ENCODE results near the gene SAFB2. TPM values are rescaled to one million over a fixed set of nuclear protein-coding genes. Genes with fewer than 3 reads are reported as not detected.

SAFB2 gene
- 10 to 100 TPM; 79.5 to 84.1 TPM for total RNA-seq

GRCh38 chr19:5622465-5623396 lies at the start of gene SAFB2, which contains the start of gene SAFB:
Gene SAFB2, minus strand, starts transcription at chr19:5622776. Its CDS starts 61 bp downstream, at chr19:5622715.
Gene SAFB, plus strand, starts transcription at chr19:5623083. Its CDS starts 123 bp downstream, at chr19:5623206.
- Mint-ChIP-seq H3K4me3 (peak within 1 kb of the TSS; percentile 100), H3K27me3 (peaks cover 6% of the 10 kb centered on the region), H3K36me3 (peaks cover 69% of the 10 kb centered on the region), H3K9me3 (no peaks in the 10 kb centered on the region), H3K4me1 (peaks cover 56% of the 10 kb centered on the region), H3K27ac (peak within 1 kb of the TSS; percentile 100)
- DNase-seq: peak; percentile 100

DNA sequence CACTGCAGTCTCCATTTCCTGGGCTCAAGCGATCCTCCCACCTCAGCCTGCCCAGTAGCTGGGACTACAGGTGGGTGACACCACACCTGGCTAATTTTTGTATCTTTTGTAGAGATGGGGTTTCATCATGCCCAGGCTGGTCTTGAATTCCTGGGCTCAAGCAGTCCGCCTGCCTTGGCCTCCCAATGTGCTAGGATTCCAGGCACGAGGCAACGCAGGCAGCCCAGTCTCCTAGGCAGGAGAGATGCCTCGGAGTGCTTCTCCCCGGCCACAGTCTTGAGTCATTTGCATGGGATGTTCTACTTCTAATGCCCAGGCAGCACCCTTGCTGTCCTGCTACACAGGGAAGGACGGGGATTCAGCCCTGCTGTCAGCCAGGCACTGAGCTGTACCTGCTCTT lies 49.0 kb upstream of the SAFB2 start:
- H3K4me1 Mint-ChIP-seq: no peaks in the 10 kb centered on the region
- no peaks in the 10 kb centered on the region for H3K27me3 Mint-ChIP-seq
- DNase-seq: no peak
- H3K9me3 Mint-ChIP-seq: no peaks in the 10 kb centered on the region
- peaks cover 21% of the 10 kb centered on the region for H3K36me3 Mint-ChIP-seq
- H3K27ac Mint-ChIP-seq: no peak overlapping the region
- H3K4me3 Mint-ChIP-seq: no peak overlapping the region

GRCh38 chr19:5669212-5669611 lies 46.6 kb upstream of the SAFB2 start:
- Mint-ChIP-seq H3K4me3 (no peak overlapping the region), H3K9me3 (no peaks in the 10 kb centered on the region), H3K36me3 (peaks cover 29% of the 10 kb centered on the region), H3K27ac (no peak overlapping the region), H3K27me3 (no peaks in the 10 kb centered on the region), H3K4me1 (peaks cover 12% of the 10 kb centered on the region)
- DNase-seq: no peak

- DNase-seq: no peak
- H3K27ac Mint-ChIP-seq: peak overlapping the region; percentile 36
- peaks cover 12% of the 10 kb centered on the region for H3K4me1 Mint-ChIP-seq
- H3K27me3 Mint-ChIP-seq: no peaks in the 10 kb centered on the region
- peaks cover 29% of the 10 kb centered on the region for H3K36me3 Mint-ChIP-seq
- H3K9me3 Mint-ChIP-seq: no peaks in the 10 kb centered on the region
- no peak overlapping the region for H3K4me3 Mint-ChIP-seq
These were observed 45.2 kb upstream of the SAFB2 start for GRCh38 chr19:5667751-5668271.

GRCh38 chr19:5666921-5667610 lies 44.5 kb upstream of the SAFB2 start:
- Mint-ChIP-seq H3K4me3 (no peak overlapping the region), H3K4me1 (peaks cover 12% of the 10 kb centered on the region), H3K27ac (peak overlapping the region; percentile 83), H3K9me3 (no peaks in the 10 kb centered on the region), H3K27me3 (no peaks in the 10 kb centered on the region), H3K36me3 (peaks cover 27% of the 10 kb centered on the region)
- no peak for DNase-seq

DNA sequence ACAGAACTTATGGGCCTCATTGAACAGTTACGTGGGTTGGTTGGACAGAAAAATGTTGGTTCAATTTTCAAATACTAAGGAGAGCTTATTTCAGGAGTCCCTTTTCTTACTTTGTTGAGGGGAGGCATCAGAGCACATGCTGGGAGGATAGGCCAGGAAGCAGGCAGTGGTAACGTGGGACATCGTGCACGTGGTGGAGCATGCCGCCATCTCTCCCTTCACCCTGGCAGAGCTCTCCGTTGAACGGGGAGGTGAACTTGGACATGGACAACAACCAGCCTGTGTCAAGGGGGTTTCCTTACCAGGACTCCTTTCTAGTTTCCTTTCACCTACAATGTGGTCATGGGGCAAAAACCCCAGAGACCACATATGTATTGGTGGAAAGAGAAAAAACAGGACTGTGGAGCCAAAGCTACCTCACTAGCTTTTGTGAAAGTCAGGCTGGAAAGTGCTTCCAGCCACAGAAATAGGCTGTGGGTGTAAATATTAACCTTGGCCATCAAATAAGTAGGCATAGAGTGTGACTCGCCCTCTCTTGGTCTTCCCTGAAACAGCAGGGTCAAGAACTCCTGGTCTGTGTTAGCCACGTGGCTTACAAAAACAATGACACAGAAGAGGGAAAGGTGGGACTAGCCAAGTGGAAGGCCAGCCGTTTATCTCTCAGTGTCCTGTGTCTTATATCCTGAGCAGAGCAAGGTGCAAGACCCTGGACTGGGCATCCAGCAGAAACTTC lies 43.4 kb upstream of the SAFB2 start:
- H3K4me1 Mint-ChIP-seq: peaks cover 12% of the 10 kb centered on the region
- H3K27me3 Mint-ChIP-seq: no peaks in the 10 kb centered on the region
- H3K27ac Mint-ChIP-seq: peak overlapping the region; percentile 83
- no peaks in the 10 kb centered on the region for H3K9me3 Mint-ChIP-seq
- DNase-seq: peak; percentile 34
- H3K4me3 Mint-ChIP-seq: no peak overlapping the region
- peaks cover 29% of the 10 kb centered on the region for H3K36me3 Mint-ChIP-seq

- Mint-ChIP-seq H3K36me3 (peaks cover 33% of the 10 kb centered on the region), H3K4me1 (peaks cover 12% of the 10 kb centered on the region), H3K27ac (peak overlapping the region; percentile 77), H3K4me3 (no peak overlapping the region), H3K9me3 (no peaks in the 10 kb centered on the region), H3K27me3 (no peaks in the 10 kb centered on the region)
- no peak for DNase-seq
These were observed 41.9 kb upstream of the SAFB2 start for GRCh38 chr19:5664515-5664914.

DNA sequence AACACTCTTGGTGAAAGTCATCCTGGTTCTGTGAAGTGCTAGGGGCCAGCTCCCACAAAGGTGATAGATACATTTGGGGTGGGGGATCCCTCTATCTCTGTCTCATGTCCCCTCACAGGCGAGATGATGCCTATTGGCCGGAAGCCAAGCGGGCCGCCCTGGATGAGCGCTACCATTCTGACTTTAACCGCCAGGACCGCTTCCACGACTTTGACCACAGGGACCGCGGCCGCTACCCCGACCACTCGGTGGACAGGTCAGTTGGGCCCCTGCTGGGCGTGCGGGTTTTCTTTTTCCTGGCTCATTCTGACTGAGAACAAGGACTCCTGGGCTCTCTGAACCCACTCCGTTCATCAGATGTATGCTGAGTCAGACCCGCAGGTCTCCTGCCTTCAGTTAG lies 41.3 kb upstream of the SAFB2 start:
- no peak overlapping the region for H3K27ac Mint-ChIP-seq

DNA sequence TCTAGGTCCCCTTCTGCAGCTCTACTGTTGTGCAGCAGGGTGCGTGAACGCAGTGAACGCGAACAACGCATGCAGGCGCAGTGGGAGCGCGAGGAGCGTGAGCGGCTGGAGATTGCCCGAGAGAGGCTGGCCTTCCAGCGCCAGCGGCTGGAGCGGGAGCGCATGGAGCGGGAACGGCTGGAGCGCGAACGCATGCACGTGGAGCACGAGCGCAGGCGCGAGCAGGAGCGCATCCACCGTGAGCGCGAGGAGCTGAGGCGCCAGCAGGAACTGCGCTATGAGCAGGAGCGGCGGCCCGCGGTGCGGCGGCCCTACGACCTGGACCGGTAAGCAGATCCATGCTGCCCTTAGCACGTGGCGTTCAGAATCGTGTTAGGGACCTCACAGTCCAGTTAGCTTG lies 38.9 kb upstream of the SAFB2 start:
- Mint-ChIP-seq H3K9me3 (no peaks in the 10 kb centered on the region), H3K27ac (no peak overlapping the region)
- no peak for DNase-seq

More for the DNA sequence above, 41.3 kb upstream of the SAFB2 start:
- Mint-ChIP-seq H3K36me3 (peaks cover 33% of the 10 kb centered on the region), H3K4me1 (peaks cover 12% of the 10 kb centered on the region), H3K9me3 (no peaks in the 10 kb centered on the region), H3K27me3 (no peaks in the 10 kb centered on the region), H3K4me3 (no peak overlapping the region)
- DNase-seq: no peak

DNA sequence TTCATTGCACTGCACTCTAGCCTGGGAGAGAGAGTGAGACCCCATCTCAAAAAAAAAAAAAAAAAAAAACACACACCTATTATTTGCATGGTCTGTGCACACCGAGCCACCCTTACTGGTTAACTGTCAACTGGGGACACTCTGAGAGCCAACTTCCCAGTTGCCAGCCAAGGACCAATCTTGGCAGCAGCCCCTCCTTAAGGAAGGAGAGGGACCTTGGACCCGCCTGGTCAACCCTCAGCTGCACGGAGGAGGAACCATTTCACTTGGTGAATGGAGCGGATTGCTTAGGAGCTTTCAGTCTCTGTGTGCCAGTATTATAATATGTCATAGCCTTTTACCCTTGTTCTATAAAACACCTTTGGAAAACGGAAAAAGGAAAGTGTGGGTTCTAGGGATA lies 32.8 kb upstream of the SAFB2 start:
- no peak overlapping the region for H3K4me3 Mint-ChIP-seq
- DNase-seq: no peak
- H3K27me3 Mint-ChIP-seq: no peaks in the 10 kb centered on the region
- no peaks in the 10 kb centered on the region for H3K9me3 Mint-ChIP-seq
- H3K27ac Mint-ChIP-seq: peak overlapping the region; percentile 8
- peaks cover 1% of the 10 kb centered on the region for H3K4me1 Mint-ChIP-seq
- H3K36me3 Mint-ChIP-seq: peaks cover 32% of the 10 kb centered on the region

More for the DNA sequence above, 38.9 kb upstream of the SAFB2 start:
- H3K4me3 Mint-ChIP-seq: no peak overlapping the region
- H3K36me3 Mint-ChIP-seq: peaks cover 36% of the 10 kb centered on the region
- H3K4me1 Mint-ChIP-seq: peaks cover 13% of the 10 kb centered on the region
- no peaks in the 10 kb centered on the region for H3K27me3 Mint-ChIP-seq

GRCh38 chr19:5654931-5655330 lies 32.4 kb upstream of the SAFB2 start:
- Mint-ChIP-seq H3K4me1 (peaks cover 1% of the 10 kb centered on the region), H3K27me3 (no peaks in the 10 kb centered on the region), H3K9me3 (no peaks in the 10 kb centered on the region), H3K27ac (no peak overlapping the region), H3K4me3 (no peak overlapping the region), H3K36me3 (peaks cover 35% of the 10 kb centered on the region)
- DNase-seq: no peak

- no peaks in the 10 kb centered on the region for H3K4me1 Mint-ChIP-seq
- no peak for DNase-seq
- H3K36me3 Mint-ChIP-seq: peaks cover 35% of the 10 kb centered on the region
- H3K9me3 Mint-ChIP-seq: no peaks in the 10 kb centered on the region
- H3K4me3 Mint-ChIP-seq: no peak overlapping the region
- no peaks in the 10 kb centered on the region for H3K27me3 Mint-ChIP-seq
- no peak overlapping the region for H3K27ac Mint-ChIP-seq
These were observed 29.7 kb upstream of the SAFB2 start for GRCh38 chr19:5652261-5652660.

DNA sequence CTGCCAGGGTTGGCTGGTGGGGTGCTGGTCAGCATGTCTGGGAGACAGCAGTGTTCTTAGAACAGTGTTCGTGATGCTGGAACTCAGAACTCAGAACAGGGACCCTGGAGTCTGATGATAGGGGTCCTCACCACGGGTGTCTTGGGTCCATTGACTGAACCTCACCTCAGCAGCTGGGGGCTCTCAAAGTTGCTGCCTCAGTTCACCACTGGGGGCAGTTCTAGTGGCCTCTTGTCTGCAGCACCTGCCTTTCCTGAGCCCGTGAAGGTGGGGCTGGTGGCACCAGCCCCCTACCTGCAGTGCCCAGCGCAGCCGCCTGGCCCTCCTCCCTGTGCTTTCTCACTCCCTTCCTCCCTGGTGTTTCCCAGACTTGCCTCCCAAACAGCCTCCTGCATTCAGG lies 28.8 kb upstream of the SAFB2 start:
- Mint-ChIP-seq H3K9me3 (no peaks in the 10 kb centered on the region), H3K4me1 (no peaks in the 10 kb centered on the region), H3K27ac (no peak overlapping the region), H3K36me3 (peaks cover 39% of the 10 kb centered on the region), H3K27me3 (no peaks in the 10 kb centered on the region), H3K4me3 (no peak overlapping the region)
- DNase-seq: no peak

GRCh38 chr19:5648464-5648863 lies 25.9 kb upstream of the SAFB2 start:
- DNase-seq: no peak
- H3K27me3 Mint-ChIP-seq: no peaks in the 10 kb centered on the region
- H3K27ac Mint-ChIP-seq: no peak overlapping the region
- peaks cover 43% of the 10 kb centered on the region for H3K36me3 Mint-ChIP-seq
- H3K4me1 Mint-ChIP-seq: peaks cover 11% of the 10 kb centered on the region
- H3K4me3 Mint-ChIP-seq: no peak overlapping the region
- H3K9me3 Mint-ChIP-seq: no peaks in the 10 kb centered on the region

DNA sequence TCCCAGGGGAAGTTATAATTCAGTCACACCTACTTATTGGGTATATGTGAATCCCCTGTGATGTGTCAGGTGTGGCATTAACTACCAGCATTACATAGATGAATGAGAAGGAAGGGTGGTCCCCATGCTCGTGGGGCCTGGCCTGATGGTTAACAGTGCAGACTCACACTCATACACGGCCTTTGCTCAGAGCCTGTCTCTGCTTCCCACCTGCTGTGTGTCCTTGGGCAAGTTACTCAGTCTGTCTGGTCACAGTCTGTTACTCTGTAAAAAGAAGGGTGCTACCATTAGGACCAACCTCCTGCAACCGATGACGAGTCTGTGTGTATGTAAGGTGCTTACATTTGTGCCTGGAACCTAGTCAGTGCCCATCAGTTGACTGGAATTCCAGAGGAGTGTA lies 24.1 kb upstream of the SAFB2 start:
- no peaks in the 10 kb centered on the region for H3K27me3 Mint-ChIP-seq
- H3K4me3 Mint-ChIP-seq: no peak overlapping the region
- H3K27ac Mint-ChIP-seq: peak overlapping the region; percentile 35
- peaks cover 41% of the 10 kb centered on the region for H3K36me3 Mint-ChIP-seq
- H3K4me1 Mint-ChIP-seq: peaks cover 23% of the 10 kb centered on the region
- H3K9me3 Mint-ChIP-seq: no peaks in the 10 kb centered on the region
- no peak for DNase-seq

Data from activated naive CD8-positive, alpha-beta T cell treated with anti-CD3 and anti-CD28 coated beads for 36 hours (primary cell).